ENCODE measurements around the gene CSE1L.
"Not testable (repeated sequence)": the region's sequence is repeated elsewhere in the genome, so short reads cannot be mapped to it uniquely, and the experiment has no call there.

CSE1L gene

GRCh38 chr20:49122920-49123319, 76.8 kb downstream of the CSE1L start:
- no peak for DNase-seq (ENCODE audit: low spot score)
- in situ Hi-C loops (cut with MboI; ENCODE audit: low sequenced_read_pairs, unreplicated experiment), result no loop called here
- TF ChIP-seq, protein P1, sequence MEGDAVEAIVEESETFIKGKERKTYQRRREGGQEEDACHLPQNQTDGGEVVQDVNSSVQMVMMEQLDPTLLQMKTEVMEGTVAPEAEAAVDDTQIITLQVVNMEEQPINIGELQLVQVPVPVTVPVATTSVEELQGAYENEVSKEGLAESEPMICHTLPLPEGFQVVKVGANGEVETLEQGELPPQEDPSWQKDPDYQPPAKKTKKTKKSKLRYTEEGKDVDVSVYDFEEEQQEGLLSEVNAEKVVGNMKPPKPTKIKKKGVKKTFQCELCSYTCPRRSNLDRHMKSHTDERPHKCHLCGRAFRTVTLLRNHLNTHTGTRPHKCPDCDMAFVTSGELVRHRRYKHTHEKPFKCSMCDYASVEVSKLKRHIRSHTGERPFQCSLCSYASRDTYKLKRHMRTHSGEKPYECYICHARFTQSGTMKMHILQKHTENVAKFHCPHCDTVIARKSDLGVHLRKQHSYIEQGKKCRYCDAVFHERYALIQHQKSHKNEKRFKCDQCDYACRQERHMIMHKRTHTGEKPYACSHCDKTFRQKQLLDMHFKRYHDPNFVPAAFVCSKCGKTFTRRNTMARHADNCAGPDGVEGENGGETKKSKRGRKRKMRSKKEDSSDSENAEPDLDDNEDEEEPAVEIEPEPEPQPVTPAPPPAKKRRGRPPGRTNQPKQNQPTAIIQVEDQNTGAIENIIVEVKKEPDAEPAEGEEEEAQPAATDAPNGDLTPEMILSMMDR (IDR thresholded peaks at IDR 0.05; ENCODE audit: borderline replicate concordance, control extremely low read depth, extremely low read depth, insufficient read depth, missing control alignments), result no peak

DNA sequence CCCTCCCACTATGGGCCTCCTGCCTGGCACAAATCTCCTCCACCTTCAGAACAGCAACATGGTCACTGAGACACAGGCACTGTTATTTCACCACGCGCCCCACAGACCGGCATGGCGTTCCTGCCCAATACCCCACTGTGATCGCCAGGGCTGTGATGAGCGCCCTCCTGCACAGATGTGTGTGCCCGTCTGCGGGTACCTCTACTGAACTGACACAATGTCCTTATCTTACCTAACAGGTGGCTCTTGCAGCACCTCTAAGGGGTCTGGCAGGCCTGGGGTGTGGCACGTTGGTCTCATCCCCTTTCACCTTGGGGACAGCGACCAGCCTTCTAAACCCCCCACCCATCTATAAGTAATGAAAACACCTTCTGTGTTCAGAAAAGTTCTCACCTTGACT, 77.9 kb downstream of the CSE1L start:
- in situ Hi-C loops (cut with MboI; ENCODE audit: low sequenced_read_pairs, unreplicated experiment), result no loop called here
- no peak for DNase-seq (ENCODE audit: low spot score)
- TF ChIP-seq, protein P1 (IDR thresholded peaks at IDR 0.05; ENCODE audit: borderline replicate concordance, control extremely low read depth, extremely low read depth, insufficient read depth, missing control alignments), result no peak

- TF ChIP-seq, protein P1 (IDR thresholded peaks at IDR 0.05; ENCODE audit: borderline replicate concordance, control extremely low read depth, extremely low read depth, insufficient read depth, missing control alignments), result peak; percentile 15
- DNase-seq (ENCODE audit: low spot score), result peak; percentile 62
- in situ Hi-C loops (cut with MboI; ENCODE audit: low sequenced_read_pairs, unreplicated experiment), result loop anchor here (5.0 kb wide), 1 partner anchor 84 kb away; the partner anchor contains the start of gene DDX27
Measured at GRCh38 chr20:49132995-49133478, 86.9 kb downstream of the CSE1L start.

- in situ Hi-C loops (cut with MboI; ENCODE audit: low sequenced_read_pairs, unreplicated experiment), result loop anchor here (5.0 kb wide), 1 partner anchor 84 kb away; the partner anchor contains the start of gene DDX27
- no peak for DNase-seq (ENCODE audit: low spot score)
- TF ChIP-seq, protein P1 (IDR thresholded peaks at IDR 0.05; ENCODE audit: borderline replicate concordance, control extremely low read depth, extremely low read depth, insufficient read depth, missing control alignments), result no peak
Measured at GRCh38 chr20:49133571-49133970, 87.5 kb downstream of the CSE1L start.

DNA sequence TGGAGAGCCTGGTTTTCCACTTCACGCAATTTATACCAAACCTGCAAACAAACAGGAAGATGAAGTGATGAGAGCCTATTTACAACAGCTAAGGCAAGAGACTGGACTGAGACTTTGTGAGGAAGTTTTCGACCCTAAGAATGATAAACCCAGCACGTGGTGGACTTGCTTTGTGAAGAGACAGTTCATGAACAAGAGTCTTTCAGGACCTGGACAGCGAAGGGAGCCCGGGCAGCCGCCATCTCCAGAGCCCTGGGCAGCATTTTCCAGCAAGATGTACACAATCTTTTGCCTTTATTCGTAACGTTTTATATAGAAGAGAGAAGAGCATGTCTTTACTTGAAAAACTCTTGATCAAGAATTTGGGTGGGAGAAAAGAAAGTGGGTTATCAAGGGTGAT, 88.7 kb downstream of the CSE1L start:
- in situ Hi-C loops (cut with MboI; ENCODE audit: low sequenced_read_pairs, unreplicated experiment), result loop anchor here (5.0 kb wide), 1 partner anchor 83 kb away; the partner anchor contains the start of gene DDX27
- not testable (repeated sequence) for DNase-seq (ENCODE audit: low spot score)

DNA sequence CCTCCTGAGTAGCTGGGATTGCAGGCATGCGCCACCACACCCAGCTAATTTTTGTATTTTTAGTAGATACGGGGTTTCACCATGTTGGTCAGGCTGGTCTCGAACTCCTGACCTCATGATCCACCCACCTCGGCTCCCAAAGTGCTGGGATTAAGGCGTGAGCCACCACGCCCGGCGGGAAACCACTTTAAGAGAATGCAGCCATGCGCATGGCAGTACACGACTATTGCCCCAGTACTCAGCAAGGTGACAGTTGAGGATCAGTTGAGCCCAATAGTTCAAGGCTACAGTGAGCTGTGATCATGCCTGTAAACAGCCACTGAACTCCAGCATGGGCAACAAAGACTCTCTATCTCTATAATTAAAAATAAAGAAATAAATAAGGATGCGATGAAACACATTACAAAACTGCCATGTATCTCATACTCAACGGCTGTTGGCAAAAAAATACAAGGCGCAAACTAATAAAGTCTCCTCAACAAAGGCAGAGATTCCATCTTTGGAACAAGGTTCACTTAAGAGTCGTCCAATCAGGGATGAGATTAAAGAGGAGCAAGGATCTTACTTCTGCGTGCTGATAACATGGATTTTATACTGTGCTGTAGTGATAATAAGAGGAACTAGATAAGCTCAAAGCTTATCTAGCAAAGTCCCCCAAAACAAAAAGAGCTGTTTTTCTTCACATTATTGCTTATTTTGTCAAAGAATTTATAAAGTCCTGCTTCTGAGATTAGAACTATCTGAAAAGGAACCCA, 90.9 kb downstream of the CSE1L start:
- TF ChIP-seq, protein P1 (IDR thresholded peaks at IDR 0.05; ENCODE audit: borderline replicate concordance, control extremely low read depth, extremely low read depth, insufficient read depth, missing control alignments), result no peak
- in situ Hi-C loops (cut with MboI; ENCODE audit: low sequenced_read_pairs, unreplicated experiment), result no loop called here
- DNase-seq (ENCODE audit: low spot score), result no peak

DNA sequence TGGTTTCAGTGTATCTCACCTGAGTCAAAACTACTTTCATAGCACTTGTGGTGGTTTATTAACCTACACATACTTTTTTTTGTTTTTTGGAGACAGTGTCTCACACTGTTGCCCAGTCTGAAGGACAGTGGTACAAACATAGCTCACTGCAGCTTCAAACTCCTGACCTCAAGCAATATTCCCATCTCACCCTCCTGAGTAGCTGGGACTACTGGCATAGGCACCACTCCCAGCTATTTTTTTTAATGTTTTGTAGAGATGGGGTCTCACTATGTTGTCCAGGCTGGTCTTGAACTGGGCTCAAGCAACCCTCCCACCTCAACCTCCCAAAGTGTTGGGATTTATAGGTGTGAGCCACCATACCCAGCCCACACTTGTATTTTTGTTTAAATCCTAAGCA, 92.3 kb downstream of the CSE1L start:
- in situ Hi-C loops (cut with MboI; ENCODE audit: low sequenced_read_pairs, unreplicated experiment), result no loop called here
- TF ChIP-seq, protein P1 (IDR thresholded peaks at IDR 0.05; ENCODE audit: borderline replicate concordance, control extremely low read depth, extremely low read depth, insufficient read depth, missing control alignments), result no peak
- no peak for DNase-seq (ENCODE audit: low spot score)

All from GM13976 (cell line).